Body of pancreas (tissue), 4 donors: ENCODE data around the gene GRN.

ENCODE experiments used
- POLR2A ChIP-seq, 3 donors: fragments of 450-650 bp; IDR thresholded peaks; one replicate each; pipeline ENCODE4 v1.6.1; 2016; ENCODE audit warnings: antibody characterized with exemption in 3 of 3, mild to moderate bottlenecking in 2 of 3
- TF ChIP-seq, protein P1 (sequence below), 7 experiments: fragments of 450-650 bp in 4 of 7; fragments of 200-600 bp in 3 of 7; sonication (generic) in 3 of 7; IDR thresholded peaks; one replicate each; pipeline ENCODE4 v1.5.1; 2016 to 2019; ENCODE audit warnings: antibody characterized with exemption in 7 of 7

DNA sequence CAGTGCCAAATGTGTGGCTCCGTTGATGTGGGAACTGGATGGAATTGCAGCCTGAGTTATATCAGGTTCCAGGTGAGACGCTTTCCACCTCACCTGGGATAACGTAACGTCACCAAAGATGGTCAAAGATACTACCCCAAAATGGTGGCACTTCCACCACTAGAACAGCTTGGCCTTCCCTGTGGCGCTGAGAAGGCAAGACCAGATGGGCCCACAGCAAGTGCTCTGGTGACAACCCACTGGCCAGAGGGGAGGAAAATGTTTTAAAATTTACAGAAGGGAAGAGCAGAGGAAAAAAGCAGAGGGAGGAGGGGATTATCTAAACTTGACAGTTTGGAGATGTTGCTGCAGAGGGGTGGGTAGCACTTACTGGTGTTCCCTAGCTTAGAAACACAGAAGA, 51.8 kb downstream of the GRN start:
- TF ChIP-seq POLR2A (IDR thresholded peaks at IDR 0.05), result no peak
- TF ChIP-seq, protein P1, sequence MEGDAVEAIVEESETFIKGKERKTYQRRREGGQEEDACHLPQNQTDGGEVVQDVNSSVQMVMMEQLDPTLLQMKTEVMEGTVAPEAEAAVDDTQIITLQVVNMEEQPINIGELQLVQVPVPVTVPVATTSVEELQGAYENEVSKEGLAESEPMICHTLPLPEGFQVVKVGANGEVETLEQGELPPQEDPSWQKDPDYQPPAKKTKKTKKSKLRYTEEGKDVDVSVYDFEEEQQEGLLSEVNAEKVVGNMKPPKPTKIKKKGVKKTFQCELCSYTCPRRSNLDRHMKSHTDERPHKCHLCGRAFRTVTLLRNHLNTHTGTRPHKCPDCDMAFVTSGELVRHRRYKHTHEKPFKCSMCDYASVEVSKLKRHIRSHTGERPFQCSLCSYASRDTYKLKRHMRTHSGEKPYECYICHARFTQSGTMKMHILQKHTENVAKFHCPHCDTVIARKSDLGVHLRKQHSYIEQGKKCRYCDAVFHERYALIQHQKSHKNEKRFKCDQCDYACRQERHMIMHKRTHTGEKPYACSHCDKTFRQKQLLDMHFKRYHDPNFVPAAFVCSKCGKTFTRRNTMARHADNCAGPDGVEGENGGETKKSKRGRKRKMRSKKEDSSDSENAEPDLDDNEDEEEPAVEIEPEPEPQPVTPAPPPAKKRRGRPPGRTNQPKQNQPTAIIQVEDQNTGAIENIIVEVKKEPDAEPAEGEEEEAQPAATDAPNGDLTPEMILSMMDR (IDR thresholded peaks at IDR 0.05), result no peak
